Measurements from ENCODE around the gene IDE.

Gene IDE

GRCh38 chr10:92418891-92419290 lies 155.0 kb downstream of the IDE start:
- no peak for TF ChIP-seq CTCF (IDR thresholded peaks at IDR 0.05; ENCODE audit: control insufficient read depth, insufficient read depth, low read depth, low read length, missing control alignments)
- no peak for DNase-seq (ENCODE audit: low read depth)
- no peak overlapping the region for H3K4me3 ChIP-seq (ENCODE audit: control insufficient read depth, low read depth, low read length)

DNA sequence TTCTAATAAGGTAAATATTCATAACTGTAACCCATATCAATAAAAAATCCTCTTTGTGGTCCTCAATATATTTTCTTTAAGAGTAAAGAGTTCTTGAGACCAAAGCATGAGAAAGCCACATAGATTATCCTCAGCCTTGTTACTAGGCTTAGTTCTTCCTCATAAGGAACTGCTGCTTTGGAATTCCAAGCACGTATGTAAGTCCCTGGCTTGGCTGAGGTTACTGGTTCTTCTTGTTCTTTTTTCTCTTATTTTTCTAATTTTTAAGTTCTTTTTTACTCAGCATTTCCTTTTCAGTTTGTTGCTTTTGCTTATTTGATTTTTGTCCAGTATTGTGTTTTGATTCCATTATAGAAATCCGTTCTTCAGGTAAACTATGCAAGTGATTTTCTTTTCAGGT lies 155.7 kb downstream of the IDE start:
- DNase-seq (ENCODE audit: low read depth), result no peak
- no peak for TF ChIP-seq CTCF (IDR thresholded peaks at IDR 0.05; ENCODE audit: control insufficient read depth, insufficient read depth, low read depth, low read length, missing control alignments)
- H3K4me3 ChIP-seq (ENCODE audit: control insufficient read depth, low read depth, low read length), result no peak overlapping the region

DNA sequence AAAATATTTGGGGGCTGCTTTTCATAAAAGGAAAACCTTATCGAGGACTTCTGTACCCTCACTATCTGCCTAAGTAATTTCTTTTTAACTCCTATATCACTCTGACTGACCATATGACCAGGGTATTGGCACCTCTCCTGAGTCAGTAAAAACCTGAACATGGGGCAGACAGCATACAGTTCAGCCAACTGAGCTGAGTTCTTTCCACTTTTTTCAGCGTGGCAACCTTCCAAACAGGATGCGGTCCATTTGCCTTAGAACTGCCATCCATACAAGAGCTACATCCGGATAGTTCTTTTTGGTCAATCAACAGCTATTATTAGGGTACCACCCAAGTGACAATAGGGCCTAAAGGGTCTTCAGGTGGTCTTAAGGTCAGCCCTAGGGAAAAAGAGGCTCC lies 160.4 kb downstream of the IDE start:
- DNase-seq (ENCODE audit: low read depth), result no peak
- no peak for TF ChIP-seq CTCF (IDR thresholded peaks at IDR 0.05; ENCODE audit: control insufficient read depth, insufficient read depth, low read depth, low read length, missing control alignments)
- H3K4me3 ChIP-seq (ENCODE audit: control insufficient read depth, low read depth, low read length), result no peak overlapping the region

GRCh38 chr10:92413011-92413410 lies 160.9 kb downstream of the IDE start:
- no peak overlapping the region for H3K4me3 ChIP-seq (ENCODE audit: control insufficient read depth, low read depth, low read length)
- TF ChIP-seq CTCF (IDR thresholded peaks at IDR 0.05; ENCODE audit: control insufficient read depth, insufficient read depth, low read depth, low read length, missing control alignments), result no peak
- DNase-seq (ENCODE audit: low read depth), result no peak

DNA sequence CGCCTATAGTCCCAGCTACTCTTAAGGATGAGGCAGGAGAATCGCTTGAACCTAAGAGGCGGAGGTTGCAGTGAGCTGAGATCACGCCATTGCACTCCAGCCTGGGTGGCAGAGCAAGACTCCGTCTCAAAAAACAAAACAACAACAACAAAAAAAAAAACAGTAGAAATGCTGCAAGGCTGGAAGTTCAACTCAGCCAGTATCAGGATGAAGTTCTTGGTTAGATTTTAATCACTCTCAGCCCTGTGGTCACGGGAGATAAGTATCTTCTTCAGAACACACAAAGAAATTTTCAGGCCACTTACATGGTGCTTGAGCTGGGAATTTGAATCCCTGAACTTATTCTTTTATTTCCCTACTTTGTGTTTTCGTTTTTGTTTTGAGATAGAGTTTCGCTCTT lies 162.5 kb downstream of the IDE start:
- no peak for DNase-seq (ENCODE audit: low read depth)
- no peak for TF ChIP-seq CTCF (IDR thresholded peaks at IDR 0.05; ENCODE audit: control insufficient read depth, insufficient read depth, low read depth, low read length, missing control alignments)
- no peak overlapping the region for H3K4me3 ChIP-seq (ENCODE audit: control insufficient read depth, low read depth, low read length)

DNA sequence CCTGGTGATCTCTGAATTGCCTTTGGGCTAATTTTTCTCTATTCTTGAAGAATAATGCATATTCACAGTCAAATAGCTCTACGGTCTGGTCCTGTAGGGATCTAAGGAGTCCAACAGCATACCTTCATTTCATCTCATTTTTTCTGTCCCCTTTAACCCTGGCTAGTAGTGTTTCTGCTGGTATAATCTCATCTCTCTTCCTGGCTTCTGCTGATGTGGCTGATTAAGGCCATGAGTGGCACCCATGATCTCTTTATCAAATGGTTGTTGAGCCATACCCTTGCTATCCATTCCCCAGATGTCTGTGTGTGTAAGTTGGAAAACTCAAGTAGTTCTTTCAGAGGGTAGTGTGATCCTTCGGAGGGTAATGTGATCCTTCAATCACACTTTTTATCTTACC lies 163.4 kb downstream of the IDE start:
- no peak for DNase-seq (ENCODE audit: low read depth)
- H3K4me3 ChIP-seq (ENCODE audit: control insufficient read depth, low read depth, low read length), result no peak overlapping the region
- no peak for TF ChIP-seq CTCF (IDR thresholded peaks at IDR 0.05; ENCODE audit: control insufficient read depth, insufficient read depth, low read depth, low read length, missing control alignments)

DNA sequence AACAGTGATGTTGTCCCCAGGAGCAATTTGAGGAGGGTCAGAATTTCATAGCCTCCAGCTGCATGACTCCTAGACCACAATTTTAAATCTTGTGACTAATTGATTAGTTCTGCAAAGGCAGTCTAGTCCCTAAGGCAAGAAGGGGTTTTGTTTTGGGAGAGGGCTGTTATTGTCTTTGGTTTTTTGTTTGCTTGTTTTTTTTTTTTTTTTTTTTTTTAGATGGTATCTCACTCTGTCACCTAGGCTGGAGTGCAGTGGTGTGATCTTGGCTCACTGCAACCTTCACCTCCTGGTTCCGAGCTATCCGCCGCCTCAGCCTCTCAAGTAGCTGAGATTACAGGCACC lies 165.9 kb downstream of the IDE start:
- no peak for TF ChIP-seq CTCF (IDR thresholded peaks at IDR 0.05; ENCODE audit: control insufficient read depth, insufficient read depth, low read depth, low read length, missing control alignments)
- H3K4me3 ChIP-seq (ENCODE audit: control insufficient read depth, low read depth, low read length), result no peak overlapping the region
- DNase-seq (ENCODE audit: low read depth), result no peak
